Erythroblast (primary cell): ENCODE measurements around the gene AVP.

Source experiments
- GATA1 ChIP-seq: IDR thresholded peaks from 2 replicates; pipeline ENCODE4 v1.6.1; 2011; ENCODE audit warnings: low read depth, mild to moderate bottlenecking, control low read depth, low read length, moderate library complexity
- POLR2A ChIP-seq: IDR thresholded peaks from 2 replicates; pipeline ENCODE4 v1.6.1; 2011; ENCODE audit warnings: mild to moderate bottlenecking, low read length

DNA sequence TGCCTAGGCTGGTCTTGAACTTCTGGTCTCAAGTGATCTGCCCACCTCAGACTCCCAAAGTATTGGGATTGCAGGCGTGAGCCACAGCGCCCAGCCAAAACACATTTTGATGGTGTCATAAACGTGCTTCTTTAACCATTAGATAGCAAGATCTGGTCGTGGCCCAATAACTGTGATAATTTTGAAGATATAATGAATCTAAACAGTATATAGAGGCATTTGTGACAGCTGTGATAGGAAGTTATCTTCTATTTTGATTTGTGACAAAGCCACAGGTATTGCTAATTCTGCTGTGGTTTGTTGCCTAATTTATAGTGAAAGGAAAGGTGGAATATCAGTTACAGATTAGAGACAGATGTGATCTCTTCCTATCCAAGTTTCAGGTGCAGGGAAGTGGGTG, 13.8 kb downstream of the AVP start:
- TF ChIP-seq POLR2A = no peak
- no peak for TF ChIP-seq GATA1
